Measurements from ENCODE around the gene ASCC2. TPM values are rescaled to one million over a fixed set of nuclear protein-coding genes. Genes with fewer than 3 reads are reported as not detected.

ASCC2 gene
- total and polyA plus RNA-seq, 4 donors, result 34.6 to 43.7 (median 38.7) TPM

- TF ChIP-seq RXRA (IDR thresholded peaks at IDR 0.05) (no peak), YY1 (IDR thresholded peaks at IDR 0.05) (no peak), FOXA1 (IDR thresholded peaks at IDR 0.05) (no peak), MAX (IDR thresholded peaks at IDR 0.05) (no peak), TAF1 (conservative IDR thresholded peaks at IDR 0.05) (no peak), SP1 (IDR thresholded peaks at IDR 0.05) (no peak), GABPA (IDR thresholded peaks at IDR 0.05 in 1 of 2, conservative IDR thresholded peaks at IDR 0.05 in 1 of 2) (no peak)
These were observed 95.7 kb downstream of the ASCC2 start (continued) for GRCh38 chr22:29742326-29742725.

DNA sequence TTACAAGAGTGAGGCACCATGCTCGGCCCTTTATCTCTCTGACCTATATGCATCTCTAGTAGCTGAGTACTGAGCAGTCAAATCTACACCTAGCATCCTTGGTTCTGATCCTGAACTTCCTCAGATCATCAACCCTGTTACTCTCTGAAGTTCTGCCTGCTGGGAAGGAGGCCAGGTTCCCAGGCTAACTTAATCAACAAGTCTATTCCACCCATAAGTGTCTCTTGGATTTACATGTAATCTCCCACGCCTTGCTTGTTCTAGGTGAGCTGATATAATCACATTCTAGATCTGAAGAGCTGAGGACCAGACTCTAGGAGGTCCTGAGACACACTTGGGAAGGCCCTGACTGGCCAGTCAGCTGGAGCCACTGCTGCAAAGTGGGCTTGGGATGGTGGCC is 96.1 kb downstream of the ASCC2 start:
- Histone ChIP-seq H3K36me3 (ENCODE audit: control insufficient read depth in 4 of 4, insufficient read depth in 3 of 4, low read depth in 1 of 4, low read length in 3 of 4) (peaks cover 1 to 48% (median 7%) of the 10 kb centered on the region in 4 donors), H3K4me1 (ENCODE audit: control insufficient read depth in 4 of 4, insufficient read depth in 4 of 4, low read length in 3 of 4) (no peaks in the 10 kb centered on the region), H3K4me3 (ENCODE audit: low read depth in 1 of 3, low read length in 3 of 3) (no peak overlapping the region), H3K27me3 (ENCODE audit: control insufficient read depth in 4 of 4, insufficient read depth in 4 of 4, low read length in 3 of 4) (no peaks in the 10 kb centered on the region), H3K9ac (ENCODE audit: low read depth in 1 of 2, low read length in 2 of 2) (no peak overlapping the region), H3K9me3 (ENCODE audit: control insufficient read depth in 4 of 4, low read length in 3 of 4) (no peaks in the 10 kb centered on the region), H3K27ac (ENCODE audit: low read depth in 1 of 2, low read length in 2 of 2) (no peak overlapping the region)
- TF ChIP-seq YY1 (IDR thresholded peaks at IDR 0.05) (no peak), NR2F2 (IDR thresholded peaks at IDR 0.05) (no peak), FOXA2 (IDR thresholded peaks at IDR 0.05) (no peak), CTCF (IDR thresholded peaks at IDR 0.05; ENCODE audit: low read depth, low read length, missing input control) (no peak), RAD21 (IDR thresholded peaks at IDR 0.05) (no peak), HNF4A (conservative IDR thresholded peaks at IDR 0.05) (no peak), RXRA (IDR thresholded peaks at IDR 0.05) (no peak), TAF1 (conservative IDR thresholded peaks at IDR 0.05) (no peak)
- 98% methylated on average over 2 of the region's 2 CpGs for WGBS
- DNase-seq (ENCODE audit: low spot score), result no peak

GRCh38 chr22:29740216-29740615 is 97.9 kb downstream of the ASCC2 start:
- H3K9ac ChIP-seq (ENCODE audit: low read depth in 1 of 2, low read length in 2 of 2), result no peak overlapping the region
- no peak for DNase-seq (ENCODE audit: low spot score)
- H3K9me3 ChIP-seq (ENCODE audit: control insufficient read depth in 4 of 4, low read length in 3 of 4), result no peaks in the 10 kb centered on the region
- H3K4me1 ChIP-seq (ENCODE audit: control insufficient read depth in 4 of 4, insufficient read depth in 4 of 4, low read length in 3 of 4), result no peaks in the 10 kb centered on the region
- no peaks in the 10 kb centered on the region for H3K27me3 ChIP-seq (ENCODE audit: control insufficient read depth in 4 of 4, insufficient read depth in 4 of 4, low read length in 3 of 4)
- H3K27ac ChIP-seq (ENCODE audit: low read depth in 1 of 2, low read length in 2 of 2), result no peak overlapping the region
- peaks cover 0 to 36% (median 5%) of the 10 kb centered on the region in 4 donors for H3K36me3 ChIP-seq (ENCODE audit: control insufficient read depth in 4 of 4, insufficient read depth in 3 of 4, low read depth in 1 of 4, low read length in 3 of 4)
- WGBS, result 96% methylated on average over 5 of the region's 5 CpGs
- no peak overlapping the region for H3K4me3 ChIP-seq (ENCODE audit: low read depth in 1 of 3, low read length in 3 of 3)
- TF ChIP-seq MAX (IDR thresholded peaks at IDR 0.05) (no peak), JUND (IDR thresholded peaks at IDR 0.05) (no peak), CTCF (IDR thresholded peaks at IDR 0.05; ENCODE audit: low read depth, low read length, missing input control) (no peak), FOXA2 (IDR thresholded peaks at IDR 0.05) (no peak), RXRA (IDR thresholded peaks at IDR 0.05) (no peak), YY1 (IDR thresholded peaks at IDR 0.05) (no peak), GABPA (IDR thresholded peaks at IDR 0.05 in 1 of 2, conservative IDR thresholded peaks at IDR 0.05 in 1 of 2) (no peak), HNF4A (conservative IDR thresholded peaks at IDR 0.05) (no peak), FOXA1 (IDR thresholded peaks at IDR 0.05) (no peak), REST (IDR thresholded peaks at IDR 0.05) (no peak), TAF1 (conservative IDR thresholded peaks at IDR 0.05) (no peak), EGR1 (IDR thresholded peaks at IDR 0.05; ENCODE audit: low read depth in 2 of 2) (no peak), SP1 (IDR thresholded peaks at IDR 0.05) (no peak), RAD21 (IDR thresholded peaks at IDR 0.05) (no peak), NR2F2 (IDR thresholded peaks at IDR 0.05) (no peak), HNF4G (IDR thresholded peaks at IDR 0.05) (no peak)
- TF ChIP-seq, protein P1, sequence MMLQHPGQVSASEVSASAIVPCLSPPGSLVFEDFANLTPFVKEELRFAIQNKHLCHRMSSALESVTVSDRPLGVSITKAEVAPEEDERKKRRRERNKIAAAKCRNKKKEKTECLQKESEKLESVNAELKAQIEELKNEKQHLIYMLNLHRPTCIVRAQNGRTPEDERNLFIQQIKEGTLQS (IDR thresholded peaks at IDR 0.05), result no peak
